Mucosa of descending colon (tissue), 3 donors: Measurements from ENCODE around the gene LRP2BP. TPM values are rescaled to one million over a fixed set of nuclear protein-coding genes. Genes with fewer than 3 reads are reported as not detected.

Experiments used
- ATAC-seq: fragments of 200-7000 bp; cut with Tn5 transposase; one replicate; pipeline ENCODE4 v1.9.1; 2020; ENCODE audit warnings: mild to moderate bottlenecking, moderate library complexity
- DNase-seq, 3 donors: peaks; one replicate each; pipeline ENCODE4 v3.0.0-alpha.2; 2020
- H3K36me3 ChIP-seq: fragments of 200-600 bp; one replicate; pipeline ENCODE4 v1.8.0; 2021; ENCODE audit warnings: low read depth, mild to moderate bottlenecking
- H3K4me1 ChIP-seq: fragments of 200-600 bp; one replicate; pipeline ENCODE4 v1.8.0; 2021; ENCODE audit warnings: low read depth, mild to moderate bottlenecking
- H3K4me3 ChIP-seq: fragments of 200-600 bp; one replicate; pipeline ENCODE4 v1.8.0; 2021; ENCODE audit warnings: mild to moderate bottlenecking
- H3K9me3 ChIP-seq: fragments of 200-600 bp; one replicate; pipeline ENCODE4 v1.8.0; 2021; ENCODE audit warnings: mild to moderate bottlenecking
- intact Hi-C, 2 donors: fragments of 100-400 bp; cut with DNase I in 1 of 2; cut with micrococcal nuclease in 1 of 2; formaldehyde crosslinking; loops; one replicate each; pipeline versions ENCODE4 v1.11.0 to v1.11.1; 2022; cut with DNase I, micrococcal nuclease
- total RNA-seq, 3 donors: library from RNA; stranded (reverse); fragmentation: NEBNext Ultra II Directional in 2 of 3; extraction: Animal tissue kit (Norgen Biotek cat#: 25700) in 2 of 3; gene quantifications; one replicate each; pipeline versions ENCODE4 v1.2.1 to v1.2.4, GENCODE V29; 2021 to 2023
- TF ChIP-seq, protein P1 (sequence below): fragments of 200-600 bp; IDR thresholded peaks from one replicate; pipeline ENCODE4 v1.8.0; 2022; ENCODE audit warnings: antibody characterized with exemption, mild to moderate bottlenecking
- donor health status: DM: no; HTN: no; CAD: no; lungs with moderate emphysema.
- donor health status: DM: no; HTN: no; CAD: no.
- donor health status: DM: no; HTN: yes; CAD: no.

Gene LRP2BP
- total RNA-seq, 3 donors from 2014 or later = 0.35 to 1.3 (median 0.41) TPM

DNA sequence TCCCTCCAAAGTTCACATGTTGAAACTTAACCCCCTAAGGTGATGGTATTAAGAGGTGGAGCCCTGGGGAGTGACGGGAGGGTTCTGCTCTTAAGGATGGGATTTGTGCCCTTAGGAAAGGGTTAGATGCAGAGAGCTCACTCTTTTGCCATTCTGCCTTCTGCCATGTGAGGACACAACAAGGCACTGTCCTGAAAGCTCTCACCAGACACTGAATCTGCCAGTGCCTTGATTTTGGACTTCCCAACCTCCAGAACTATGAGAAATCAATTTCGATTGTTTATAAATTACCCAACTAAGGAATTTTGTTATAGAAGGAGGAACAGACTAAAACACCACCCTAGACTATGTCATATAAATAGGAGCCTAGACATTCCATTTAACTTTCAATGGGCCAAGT lies 11.7 kb downstream of the LRP2BP start:
- ATAC-seq (no peak), DNase-seq (no peak)
- no peaks in the 10 kb centered on the region for H3K9me3 ChIP-seq
- peaks cover 11% of the 10 kb centered on the region for H3K4me1 ChIP-seq
- TF ChIP-seq, protein P1, sequence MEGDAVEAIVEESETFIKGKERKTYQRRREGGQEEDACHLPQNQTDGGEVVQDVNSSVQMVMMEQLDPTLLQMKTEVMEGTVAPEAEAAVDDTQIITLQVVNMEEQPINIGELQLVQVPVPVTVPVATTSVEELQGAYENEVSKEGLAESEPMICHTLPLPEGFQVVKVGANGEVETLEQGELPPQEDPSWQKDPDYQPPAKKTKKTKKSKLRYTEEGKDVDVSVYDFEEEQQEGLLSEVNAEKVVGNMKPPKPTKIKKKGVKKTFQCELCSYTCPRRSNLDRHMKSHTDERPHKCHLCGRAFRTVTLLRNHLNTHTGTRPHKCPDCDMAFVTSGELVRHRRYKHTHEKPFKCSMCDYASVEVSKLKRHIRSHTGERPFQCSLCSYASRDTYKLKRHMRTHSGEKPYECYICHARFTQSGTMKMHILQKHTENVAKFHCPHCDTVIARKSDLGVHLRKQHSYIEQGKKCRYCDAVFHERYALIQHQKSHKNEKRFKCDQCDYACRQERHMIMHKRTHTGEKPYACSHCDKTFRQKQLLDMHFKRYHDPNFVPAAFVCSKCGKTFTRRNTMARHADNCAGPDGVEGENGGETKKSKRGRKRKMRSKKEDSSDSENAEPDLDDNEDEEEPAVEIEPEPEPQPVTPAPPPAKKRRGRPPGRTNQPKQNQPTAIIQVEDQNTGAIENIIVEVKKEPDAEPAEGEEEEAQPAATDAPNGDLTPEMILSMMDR = no peak
- H3K36me3 ChIP-seq = no peaks in the 10 kb centered on the region
- intact Hi-C loops = no loop called here
- no peak overlapping the region for H3K4me3 ChIP-seq

DNA sequence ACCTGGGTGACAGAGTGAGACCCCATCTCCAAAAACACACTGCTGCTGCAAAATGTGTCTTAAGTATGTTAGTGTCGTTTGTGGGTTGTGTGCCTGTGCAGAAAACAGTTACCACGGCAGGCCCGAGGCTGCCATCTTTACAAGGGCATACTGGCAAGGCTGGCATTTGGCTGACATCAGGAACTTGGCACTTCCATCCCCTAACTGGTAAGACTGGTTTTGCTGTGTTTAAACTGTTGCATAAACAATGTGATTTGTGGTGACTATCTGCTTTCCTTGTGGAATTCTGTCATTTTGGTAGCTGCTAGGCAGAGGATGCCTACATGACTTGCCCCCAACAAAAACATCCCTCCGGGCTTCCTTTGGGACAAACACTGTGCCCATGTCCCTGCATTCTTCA lies 12.3 kb downstream of the LRP2BP start:
- Histone ChIP-seq H3K9me3 (no peaks in the 10 kb centered on the region), H3K4me3 (no peak overlapping the region), H3K4me1 (peaks cover 11% of the 10 kb centered on the region), H3K36me3 (no peaks in the 10 kb centered on the region)
- DNase-seq (peak in 2 of 3 donors; percentile 44 to 71), ATAC-seq (peak; percentile 85)
- TF ChIP-seq, protein P1 = no peak
- intact Hi-C loops = no loop called here

DNA sequence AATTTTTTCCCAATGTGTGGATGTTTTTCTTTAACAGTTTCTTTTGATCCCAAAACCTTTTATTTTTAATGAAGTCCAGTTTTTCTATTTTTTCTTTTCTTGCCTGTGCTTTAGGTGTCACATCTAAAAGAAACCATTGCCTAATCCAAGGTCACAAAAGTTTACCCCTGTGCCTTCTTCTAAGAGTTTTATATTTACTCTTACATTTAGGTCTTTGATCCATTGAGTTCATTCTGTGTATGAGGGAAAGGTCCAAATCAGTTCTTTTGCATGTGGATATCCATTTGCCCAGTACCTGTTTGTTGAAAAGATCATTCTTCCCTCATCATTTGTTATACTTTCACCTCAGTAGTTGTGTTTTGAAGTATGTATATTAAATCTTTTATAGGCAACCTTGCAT lies 13.0 kb downstream of the LRP2BP start:
- TF ChIP-seq, protein P1 = no peak
- Histone ChIP-seq H3K9me3 (no peaks in the 10 kb centered on the region), H3K4me1 (peaks cover 11% of the 10 kb centered on the region), H3K4me3 (no peak overlapping the region), H3K36me3 (no peaks in the 10 kb centered on the region)
- DNase-seq = no peak
- no peak for ATAC-seq
- intact Hi-C loops = no loop called here

DNA sequence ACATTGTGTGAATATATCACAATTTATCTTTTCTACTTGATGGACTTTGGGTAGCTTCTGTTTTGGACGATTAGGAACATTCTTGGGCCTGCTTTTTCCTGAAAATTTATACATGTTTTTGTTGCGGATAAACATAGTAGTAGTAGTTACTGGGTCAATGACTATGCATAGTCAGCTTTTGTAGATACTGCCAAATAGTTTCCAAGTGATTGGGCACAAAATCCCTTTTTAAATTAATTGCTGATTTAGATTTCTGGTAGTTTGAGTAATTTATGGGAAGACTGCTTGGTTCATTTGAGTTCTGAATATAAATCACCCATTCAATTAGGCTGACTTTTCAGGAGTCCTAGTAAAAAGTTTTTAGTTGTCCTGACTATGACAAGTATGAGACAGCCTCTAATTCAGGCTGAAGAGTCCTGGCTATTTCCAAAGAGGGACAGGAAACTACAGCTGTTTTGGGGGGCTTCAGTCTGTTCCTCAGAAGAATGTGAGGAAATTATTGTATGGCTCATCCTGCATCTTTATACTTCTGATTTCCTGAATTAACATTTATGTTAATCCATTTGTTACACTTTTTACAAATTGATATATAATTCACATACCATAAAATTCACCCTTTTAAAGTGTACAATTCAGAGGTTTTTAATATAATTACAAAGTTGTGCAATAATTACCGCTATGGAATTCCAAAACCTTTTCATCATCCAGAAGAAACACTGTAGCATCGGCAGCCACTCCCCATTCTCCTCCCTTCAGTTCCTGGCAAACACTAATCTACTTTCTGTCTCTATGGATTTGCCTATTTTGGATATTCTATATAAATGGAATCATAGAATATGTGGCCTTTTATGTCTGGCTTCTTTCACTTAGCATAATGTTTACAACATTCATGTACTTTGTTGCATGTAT lies 14.2 kb downstream of the LRP2BP start:
- DNase-seq (no peak), ATAC-seq (no peak)
- TF ChIP-seq, protein P1 = no peak
- no peaks in the 10 kb centered on the region for H3K36me3 ChIP-seq
- intact Hi-C loops = no loop called here
- no peaks in the 10 kb centered on the region for H3K9me3 ChIP-seq
- peaks cover 11% of the 10 kb centered on the region for H3K4me1 ChIP-seq
- H3K4me3 ChIP-seq = no peak overlapping the region

DNA sequence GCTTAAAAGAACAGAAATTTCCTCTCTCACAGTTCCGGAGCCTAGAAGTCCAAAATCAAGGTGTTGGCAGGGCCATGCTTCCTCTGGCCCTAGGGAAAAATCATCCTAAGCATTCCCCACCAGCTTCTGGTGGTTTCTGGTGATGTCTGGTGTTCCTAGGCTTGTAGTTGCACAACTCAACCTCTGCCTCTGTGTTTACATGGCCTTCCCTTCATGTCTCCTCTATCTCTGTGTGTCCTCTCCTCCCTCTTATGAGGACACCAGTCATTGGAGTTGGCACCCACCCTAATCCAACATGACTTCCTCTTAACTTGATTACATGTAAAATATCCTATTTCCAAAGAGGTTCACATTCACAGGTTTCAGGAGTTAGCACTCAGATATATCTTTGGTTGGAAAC lies 15.4 kb downstream of the LRP2BP start:
- DNase-seq = no peak
- TF ChIP-seq, protein P1 = no peak
- Histone ChIP-seq H3K4me1 (peaks cover 10% of the 10 kb centered on the region), H3K9me3 (no peaks in the 10 kb centered on the region), H3K4me3 (no peak overlapping the region), H3K36me3 (no peaks in the 10 kb centered on the region)
- intact Hi-C loops = no loop called here
- ATAC-seq = no peak
